ENCODE data around the gene MFAP2. TPM values are rescaled to one million over a fixed set of nuclear protein-coding genes. Genes with fewer than 3 reads are reported as not detected.
A peak's percentile ranks its signal among the peaks of the same experiment; 100 is the strongest.

MFAP2 gene
- total RNA-seq, 4 donors from 2014 or later: 1.1 to 5.6 (median 3.5) TPM; not detected in 1

GRCh38 chr1:16986113-16986512, 5.7 kb upstream of the MFAP2 start:
- Histone ChIP-seq H3K9me3 (no peaks in the 10 kb centered on the region), H3K4me1 (no peaks in the 10 kb centered on the region), H3K36me3 (no peaks in the 10 kb centered on the region), H3K4me3 (no peak overlapping the region), H3K27ac (no peak overlapping the region), H3K27me3 (peaks cover 11% of the 10 kb centered on the region)
- intact Hi-C loops (cut with DNase I; ENCODE audit: low total_unique reads) (no loop called here), in situ Hi-C loops (cut with MboI; ENCODE audit: low pct_ligation_motif_present in 1 of 4, low pct_unique_long_range_greater_than_20kb in 1 of 4, low sequenced_read_pairs in 3 of 4) (no loop called here)
- TF ChIP-seq CTCF (IDR thresholded peaks at IDR 0.05) (no peak), EP300 (IDR thresholded peaks at IDR 0.05; ENCODE audit: low read depth) (no peak), POLR2A (IDR thresholded peaks at IDR 0.05) (no peak), POLR2AphosphoS5 (IDR thresholded peaks at IDR 0.05) (no peak)
- WGBS, 2 donors (ENCODE audit: low coverage in 1 of 2): 93 to 96% methylated on average over 8 to 19 of the region's 19 CpGs
- DNase-seq: no peak

- no peaks in the 10 kb centered on the region for H3K36me3 ChIP-seq
- TF ChIP-seq CTCF (IDR thresholded peaks at IDR 0.05): no peak
- no peak for TF ChIP-seq POLR2AphosphoS5 (IDR thresholded peaks at IDR 0.05)
- TF ChIP-seq EP300 (IDR thresholded peaks at IDR 0.05; ENCODE audit: low read depth): no peak
- TF ChIP-seq POLR2A (IDR thresholded peaks at IDR 0.05): no peak
- H3K9me3 ChIP-seq: no peaks in the 10 kb centered on the region
- no peak overlapping the region for H3K4me3 ChIP-seq
- peak; percentile 26 for DNase-seq
- H3K27me3 ChIP-seq: peaks cover 25% of the 10 kb centered on the region
- in situ Hi-C loops (cut with MboI; ENCODE audit: low pct_ligation_motif_present in 1 of 4, low pct_unique_long_range_greater_than_20kb in 1 of 4, low sequenced_read_pairs in 3 of 4): no loop called here
- H3K4me1 ChIP-seq: peaks cover 0 to 11% (median 5%) of the 10 kb centered on the region in 4 donors
- intact Hi-C loops (cut with DNase I; ENCODE audit: low total_unique reads): no loop called here
- WGBS, 2 donors (ENCODE audit: low coverage in 1 of 2): 54% methylated on average over 7 of the region's 7 CpGs; no CpG with 5 or more reads in 1 of the 2 donors
- peak overlapping the region in 1 of 4 donors; percentile 29 for H3K27ac ChIP-seq
These were observed 4.3 kb upstream of the MFAP2 start for GRCh38 chr1:16984717-16985116.

- Histone ChIP-seq H3K4me3 (no peak overlapping the region), H3K4me1 (peaks cover 0 to 22% (median 7%) of the 10 kb centered on the region in 4 donors), H3K27ac (no peak overlapping the region), H3K36me3 (no peaks in the 10 kb centered on the region), H3K9me3 (no peaks in the 10 kb centered on the region), H3K27me3 (peaks cover 34% of the 10 kb centered on the region)
- no peak for TF ChIP-seq POLR2AphosphoS5 (IDR thresholded peaks at IDR 0.05)
- TF ChIP-seq POLR2A (IDR thresholded peaks at IDR 0.05): no peak
- TF ChIP-seq EP300 (IDR thresholded peaks at IDR 0.05; ENCODE audit: low read depth): no peak
- no peak for TF ChIP-seq CTCF (IDR thresholded peaks at IDR 0.05)
- intact Hi-C loops (cut with DNase I; ENCODE audit: low total_unique reads): no loop called here
- no peak for DNase-seq
- in situ Hi-C loops (cut with MboI; ENCODE audit: low pct_ligation_motif_present in 1 of 4, low pct_unique_long_range_greater_than_20kb in 1 of 4, low sequenced_read_pairs in 3 of 4): no loop called here
- 86% methylated on average over 4 of the region's 4 CpGs; no CpG with 5 or more reads in 1 of the 2 donors for WGBS, 2 donors (ENCODE audit: low coverage in 1 of 2)
These were observed 3.2 kb upstream of the MFAP2 start for GRCh38 chr1:16983649-16984048.

GRCh38 chr1:16982902-16983301, 2.5 kb upstream of the MFAP2 start:
- intact Hi-C loops (cut with DNase I; ENCODE audit: low total_unique reads) (no loop called here), in situ Hi-C loops (cut with MboI; ENCODE audit: low pct_ligation_motif_present in 1 of 4, low pct_unique_long_range_greater_than_20kb in 1 of 4, low sequenced_read_pairs in 3 of 4) (no loop called here)
- DNase-seq: no peak
- Histone ChIP-seq H3K36me3 (no peaks in the 10 kb centered on the region), H3K9me3 (no peaks in the 10 kb centered on the region), H3K27ac (no peak overlapping the region), H3K4me3 (no peak overlapping the region), H3K4me1 (peaks cover 3 to 29% (median 14%) of the 10 kb centered on the region in 4 donors), H3K27me3 (peaks cover 34% of the 10 kb centered on the region)
- WGBS, 2 donors (ENCODE audit: low coverage in 1 of 2): 76 to 82% methylated on average over 4 to 11 of the region's 11 CpGs
- TF ChIP-seq POLR2A (IDR thresholded peaks at IDR 0.05): no peak
- no peak for TF ChIP-seq EP300 (IDR thresholded peaks at IDR 0.05; ENCODE audit: low read depth)
- no peak for TF ChIP-seq CTCF (IDR thresholded peaks at IDR 0.05)
- no peak for TF ChIP-seq POLR2AphosphoS5 (IDR thresholded peaks at IDR 0.05)
